ENCODE results near the gene KLHL2.
A peak's percentile ranks its signal among the peaks of the same experiment; 100 is the strongest.

KLHL2 gene

GRCh38 chr4:165327211-165328100 is 120.1 kb downstream of the KLHL2 start, which contains the start of gene MSMO1 (continued):
- TF ChIP-seq KLF16 (tag by site-specific recombination; IDR thresholded peaks at IDR 0.05) (0 out of 2 replicates have a peak, but pooled peaks have one; percentile 34), ZNF292 (tag by site-specific recombination; IDR thresholded peaks at IDR 0.05; ENCODE audit: borderline replicate concordance, low read depth) (no peak), MZF1 (tag by site-specific recombination; IDR thresholded peaks at IDR 0.05; ENCODE audit: borderline replicate concordance) (no peak), ZBTB44 (tag by site-specific recombination; IDR thresholded peaks at IDR 0.05) (no peak), ZNF184 (tag by site-specific recombination; IDR thresholded peaks at IDR 0.05) (no peak), EGR2 (tag by site-specific recombination; IDR thresholded peaks at IDR 0.05; ENCODE audit: low read depth) (peak; percentile 30; the same call in 1 of the 2 replicates), ZBTB8A (tag by site-specific recombination; IDR thresholded peaks at IDR 0.05) (0 out of 2 replicates have a peak, but pooled peaks have one; percentile 10), SP3 (tag by site-specific recombination; IDR thresholded peaks at IDR 0.05) (peak; percentile 87), ZNF692 (tag by site-specific recombination; IDR thresholded peaks at IDR 0.05) (peak; percentile 32; the same call in 1 of the 2 replicates), ZBTB49 (tag by site-specific recombination; IDR thresholded peaks at IDR 0.05; ENCODE audit: low read depth) (no peak), YY2 (tag by site-specific recombination; IDR thresholded peaks at IDR 0.05) (no peak), ZNF341 (tag by site-specific recombination; IDR thresholded peaks at IDR 0.05; ENCODE audit: low read depth) (0 out of 2 replicates have a peak, but pooled peaks have one; percentile 7), ZFHX2 (tag by site-specific recombination; conservative IDR thresholded peaks at IDR 0.05) (peak; percentile 58), ZNF23 (tag by site-specific recombination; IDR thresholded peaks at IDR 0.05; ENCODE audit: borderline replicate concordance) (no peak), KLF8 (tag by site-specific recombination; IDR thresholded peaks at IDR 0.05) (peak; percentile 53; the same call in 1 of the 2 replicates), ZNF843 (tag by site-specific recombination; IDR thresholded peaks at IDR 0.05) (no peak), ZBTB21 (tag by site-specific recombination; IDR thresholded peaks at IDR 0.05) (no peak), ZNF561 (tag by site-specific recombination; IDR thresholded peaks at IDR 0.05; ENCODE audit: borderline replicate concordance) (no peak), GLI4 (tag by site-specific recombination; IDR thresholded peaks at IDR 0.05) (no peak), ZNF629 (tag by site-specific recombination; IDR thresholded peaks at IDR 0.05) (no peak), KLF1 (tag by site-specific recombination; IDR thresholded peaks at IDR 0.05) (no peak), ZSCAN16 (tag by site-specific recombination; IDR thresholded peaks at IDR 0.05) (no peak), ZNF155 (tag by site-specific recombination; IDR thresholded peaks at IDR 0.05) (no peak), ZBTB26 (tag by site-specific recombination; optimal IDR thresholded peaks at IDR 0.05) (peak; percentile 87), ZNF114 (tag by site-specific recombination; IDR thresholded peaks at IDR 0.05) (no peak), SP7 (tag by site-specific recombination; IDR thresholded peaks at IDR 0.05) (peak; percentile 34)
- TF ChIP-seq, protein P1, sequence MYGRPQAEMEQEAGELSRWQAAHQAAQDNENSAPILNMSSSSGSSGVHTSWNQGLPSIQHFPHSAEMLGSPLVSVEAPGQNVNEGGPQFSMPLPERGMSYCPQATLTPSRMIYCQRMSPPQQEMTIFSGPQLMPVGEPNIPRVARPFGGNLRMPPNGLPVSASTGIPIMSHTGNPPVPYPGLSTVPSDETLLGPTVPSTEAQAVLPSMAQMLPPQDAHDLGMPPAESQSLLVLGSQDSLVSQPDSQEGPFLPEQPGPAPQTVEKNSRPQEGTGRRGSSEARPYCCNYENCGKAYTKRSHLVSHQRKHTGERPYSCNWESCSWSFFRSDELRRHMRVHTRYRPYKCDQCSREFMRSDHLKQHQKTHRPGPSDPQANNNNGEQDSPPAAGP (tag by site-specific recombination; IDR thresholded peaks at IDR 0.05): no peak
- TF ChIP-seq, protein P2, sequence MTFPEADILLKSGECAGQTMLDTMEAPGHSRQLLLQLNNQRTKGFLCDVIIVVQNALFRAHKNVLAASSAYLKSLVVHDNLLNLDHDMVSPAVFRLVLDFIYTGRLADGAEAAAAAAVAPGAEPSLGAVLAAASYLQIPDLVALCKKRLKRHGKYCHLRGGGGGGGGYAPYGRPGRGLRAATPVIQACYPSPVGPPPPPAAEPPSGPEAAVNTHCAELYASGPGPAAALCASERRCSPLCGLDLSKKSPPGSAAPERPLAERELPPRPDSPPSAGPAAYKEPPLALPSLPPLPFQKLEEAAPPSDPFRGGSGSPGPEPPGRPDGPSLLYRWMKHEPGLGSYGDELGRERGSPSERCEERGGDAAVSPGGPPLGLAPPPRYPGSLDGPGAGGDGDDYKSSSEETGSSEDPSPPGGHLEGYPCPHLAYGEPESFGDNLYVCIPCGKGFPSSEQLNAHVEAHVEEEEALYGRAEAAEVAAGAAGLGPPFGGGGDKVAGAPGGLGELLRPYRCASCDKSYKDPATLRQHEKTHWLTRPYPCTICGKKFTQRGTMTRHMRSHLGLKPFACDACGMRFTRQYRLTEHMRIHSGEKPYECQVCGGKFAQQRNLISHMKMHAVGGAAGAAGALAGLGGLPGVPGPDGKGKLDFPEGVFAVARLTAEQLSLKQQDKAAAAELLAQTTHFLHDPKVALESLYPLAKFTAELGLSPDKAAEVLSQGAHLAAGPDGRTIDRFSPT (tag by site-specific recombination; IDR thresholded peaks at IDR 0.05): peak; percentile 48; the same call in 1 of the 2 replicates
- TF ChIP-seq, protein P3, sequence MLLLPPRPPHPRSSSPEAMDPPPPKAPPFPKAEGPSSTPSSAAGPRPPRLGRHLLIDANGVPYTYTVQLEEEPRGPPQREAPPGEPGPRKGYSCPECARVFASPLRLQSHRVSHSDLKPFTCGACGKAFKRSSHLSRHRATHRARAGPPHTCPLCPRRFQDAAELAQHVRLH (tag by site-specific recombination; IDR thresholded peaks at IDR 0.05): 0 out of 2 replicates have a peak, but pooled peaks have one; percentile 53

Data from HEK293 (cell line).